HCT116 (cell line): ENCODE data around the gene HOXC6. TPM values are rescaled to one million over a fixed set of nuclear protein-coding genes. Genes with fewer than 3 reads are reported as not detected.

Source experiments
- ATAC-seq: fragments of 200-7000 bp; cut with Tn5 transposase; 2 replicates; pipeline ENCODE4 v1.9.1; 2020; ENCODE audit warnings: mild to moderate bottlenecking, moderate library complexity
- BruUV-seq: library from RNA; stranded (reverse); fragments of 400-500 nt; replicated peaks from 2 replicates; lab custom pipeline; 2021; lab: Mats Ljungman, UMichigan
- CTCF ChIA-PET: fragments of 300-600 bp; sonication (Branson Sonifier 250); formaldehyde crosslinking; loops from one replicate; lab custom pipeline; 2021; ENCODE audit warnings: antibody characterized with exemption; lab: Charles Lee
- POLR2A ChIA-PET: fragments of 300-600, 350-600 bp; sonication (Branson Sonifier 250); formaldehyde crosslinking; loops from one replicate; lab custom pipeline; 2021; ENCODE audit warnings: antibody characterized with exemption; lab: Charles Lee
- RAD21 ChIA-PET, 2 experiments: fragments of 300-600 bp; sonication (Branson Sonifier 250); formaldehyde crosslinking; loops; one replicate each; lab custom pipeline; 2023; ENCODE audit warnings: low total read pairs in 2 of 2; ENCODE audit not compliant: uncharacterized antibody in 2 of 2, unreplicated experiment in 2 of 2, low non-redundant PET in 1 of 2; lab: Charles Lee
- DNase-seq: peaks from one replicate; pipeline ENCODE4 v3.0.0-alpha.2; 2010; ENCODE audit warnings: low read depth, low spot score
- H2AFZ ChIP-seq: fragments of 200-600 bp; shearing (Covaris generic), sonication (generic); 2 replicates; pipeline ENCODE4 v1.6.1; 2017; ENCODE audit warnings: low read depth, mixed run types, mixed read lengths, antibody characterized with exemption, low read length; ENCODE audit not compliant: poor library complexity, severe bottlenecking
- H3K27ac ChIP-seq: 2 replicates; pipeline ENCODE4 v1.5.1; 2012; ENCODE audit warnings: low read depth, low read length
- H3K27me3 ChIP-seq: fragments of 200-600 bp; sonication (generic); 2 replicates; pipeline ENCODE4 v1.6.1; 2016; ENCODE audit warnings: mixed run types, low read length, mixed read lengths; ENCODE audit not compliant: insufficient read depth
- H3K36me3 ChIP-seq, 2 experiments: fragments of 200-500 bp in 1 of 2; fragments of 200-600 bp in 1 of 2; sonication (Bioruptor generic) in 1 of 2; sonication (generic) in 1 of 2; 2 replicates each; pipeline versions ENCODE4 v1.5.1 to v1.6.1; 2014 to 2016; ENCODE audit warnings: low read length in 2 of 2, inconsistent platforms in 1 of 2, mixed read lengths in 1 of 2, mixed run types in 1 of 2; ENCODE audit not compliant: insufficient read depth in 2 of 2, control insufficient read depth in 1 of 2
- H3K4me1 ChIP-seq, 2 experiments: fragments of 200-600 bp in 1 of 2; sonication (generic) in 1 of 2; 2 replicates each; pipeline versions ENCODE4 v1.5.1 to v1.6.1; 2012 to 2017; ENCODE audit warnings: low read length in 2 of 2, inconsistent platforms in 1 of 2, mild to moderate bottlenecking in 1 of 2, mixed read lengths in 1 of 2, mixed run types in 1 of 2, moderate library complexity in 1 of 2; ENCODE audit not compliant: insufficient read depth in 2 of 2, control insufficient read depth in 1 of 2
- H3K4me2 ChIP-seq: fragments of 200-600 bp; sonication (generic); 2 replicates; pipeline ENCODE4 v1.6.1; 2017; ENCODE audit warnings: mixed run types, low read length, mixed read lengths
- H3K4me3 ChIP-seq, 2 experiments: fragments of 200-600 bp in 1 of 2; sonication (generic) in 1 of 2; replicated peaks in 1 of 2; 2 replicates each; pipeline ENCODE4 v1.5.1; 2011 to 2016; ENCODE audit warnings: low read length in 2 of 2, control low read depth in 1 of 2, low read depth in 1 of 2, mild to moderate bottlenecking in 1 of 2, mixed read lengths in 1 of 2, mixed run types in 1 of 2
- H3K79me2 ChIP-seq: fragments of 200-600 bp; sonication (generic); 2 replicates; pipeline ENCODE4 v1.6.1; 2017; ENCODE audit warnings: mild to moderate bottlenecking, mixed run types, low read length, moderate library complexity, mixed read lengths; ENCODE audit not compliant: insufficient read depth
- H3K9ac ChIP-seq: fragments of 200-600 bp; sonication (generic); 2 replicates; pipeline ENCODE4 v1.6.1; 2016; ENCODE audit warnings: low read length, mixed read lengths
- H3K9me2 ChIP-seq: fragments of 200-600 bp; sonication (generic), shearing (Covaris generic); 2 replicates; pipeline ENCODE4 v1.6.1; 2017; ENCODE audit warnings: mixed run types, mild to moderate bottlenecking, moderate library complexity; ENCODE audit not compliant: insufficient read depth
- H3K9me3 ChIP-seq, 2 experiments: fragments of 200-500 bp in 1 of 2; fragments of 200-600 bp in 1 of 2; sonication (Bioruptor generic) in 1 of 2; sonication (generic) in 1 of 2; 2 replicates each; pipeline ENCODE4 v1.6.1; 2014 to 2017; ENCODE audit warnings: low read length in 2 of 2, mixed read lengths in 2 of 2, inconsistent platforms in 1 of 2, low read depth in 1 of 2, mild to moderate bottlenecking in 1 of 2, mixed run types in 1 of 2, moderate library complexity in 1 of 2; ENCODE audit not compliant: control insufficient read depth in 1 of 2, insufficient read depth in 1 of 2
- H4K20me1 ChIP-seq: fragments of 200-600 bp; sonication (generic), shearing (Covaris generic); 2 replicates; pipeline ENCODE4 v1.6.1; 2017; ENCODE audit warnings: mixed run types, mild to moderate bottlenecking, moderate library complexity; ENCODE audit not compliant: insufficient read depth
- CBX3 ChIP-seq: IDR thresholded peaks from 2 replicates; pipeline ENCODE4 v1.6.1; 2012; ENCODE audit warnings: low read depth
- CEBPB ChIP-seq: IDR thresholded peaks from 2 replicates; pipeline ENCODE4 v1.6.1; 2012; ENCODE audit warnings: low read depth
- EGR1 ChIP-seq: IDR thresholded peaks from 2 replicates; pipeline ENCODE4 v1.6.1; 2012; ENCODE audit warnings: low read depth
- ELF1 ChIP-seq: IDR thresholded peaks from 2 replicates; pipeline ENCODE4 v1.6.1; 2012; ENCODE audit warnings: low read depth, borderline replicate concordance
- EZH2 ChIP-seq: fragments of 200-600 bp; sonication (generic); IDR thresholded peaks from 2 replicates; pipeline ENCODE4 v1.6.1; 2017; ENCODE audit warnings: antibody characterized with exemption, mixed run types
- FOSL1 ChIP-seq: IDR thresholded peaks from 2 replicates; pipeline ENCODE4 v1.6.1; 2012; ENCODE audit warnings: low read depth
- JUND ChIP-seq: IDR thresholded peaks from 2 replicates; pipeline ENCODE4 v1.6.1; 2012
- POLR2AphosphoS5 ChIP-seq: IDR thresholded peaks from 2 replicates; pipeline ENCODE4 v1.6.1; 2011; ENCODE audit warnings: mild to moderate bottlenecking, low read depth, low read length, moderate library complexity
- RAD21 ChIP-seq: IDR thresholded peaks from 2 replicates; pipeline ENCODE4 v1.6.1; 2012; ENCODE audit warnings: low read depth, mild to moderate bottlenecking
- SIN3A ChIP-seq: IDR thresholded peaks from 2 replicates; pipeline ENCODE4 v1.6.1; 2012; ENCODE audit warnings: low read depth
- SP1 ChIP-seq: IDR thresholded peaks from 2 replicates; pipeline ENCODE4 v1.6.1; 2012; ENCODE audit warnings: low read depth
- SRF ChIP-seq: IDR thresholded peaks from 2 replicates; pipeline ENCODE4 v1.6.1; 2012; ENCODE audit warnings: low read depth
- YY1 ChIP-seq: IDR thresholded peaks from 2 replicates; pipeline ENCODE4 v1.6.1; 2011; ENCODE audit warnings: low read length, low read depth, moderate library complexity, mild to moderate bottlenecking; ENCODE audit not compliant: insufficient replicate concordance; ENCODE audit errors: extremely low read depth
- ZFX ChIP-seq: fragments of 450-650 bp; IDR thresholded peaks from 2 replicates; pipeline ENCODE4 v1.6.1; 2017
- ZNF274 ChIP-seq: fragments of 200-500 bp; sonication (Bioruptor generic); IDR thresholded peaks from 2 replicates; pipeline ENCODE4 v1.6.1; 2014; ENCODE audit warnings: mild to moderate bottlenecking, low read depth, low read length, inconsistent platforms
- intact Hi-C: fragments of 100-400 bp; cut with micrococcal nuclease; formaldehyde crosslinking; loops from 2 replicates; pipeline ENCODE4 v1.10.0; 2022
- total RNA-seq: library from RNA; stranded (reverse); gene quantifications from one replicate; pipeline ENCODE4 v1.2.1, GENCODE V29; 2021; ENCODE audit not compliant: unreplicated experiment
- TF ChIP-seq, protein P1 (sequence below): IDR thresholded peaks from 2 replicates; pipeline ENCODE4 v1.6.1; 2012; ENCODE audit warnings: low read depth
- TF ChIP-seq, protein P2 (sequence below): IDR thresholded peaks from 2 replicates; pipeline ENCODE4 v1.6.1; 2011; ENCODE audit warnings: mild to moderate bottlenecking, low read length, moderate library complexity; ENCODE audit not compliant: insufficient replicate concordance; ENCODE audit errors: extremely low read depth
- TF ChIP-seq, protein P3 (sequence below): IDR thresholded peaks from 2 replicates; pipeline ENCODE4 v1.6.1; 2012
- TF ChIP-seq, protein P4 (sequence below): IDR thresholded peaks from 2 replicates; pipeline ENCODE4 v1.6.1; 2012

HOXC6 gene
- total RNA-seq, 1 experiment from 2014 or later = 3.1 TPM

DNA sequence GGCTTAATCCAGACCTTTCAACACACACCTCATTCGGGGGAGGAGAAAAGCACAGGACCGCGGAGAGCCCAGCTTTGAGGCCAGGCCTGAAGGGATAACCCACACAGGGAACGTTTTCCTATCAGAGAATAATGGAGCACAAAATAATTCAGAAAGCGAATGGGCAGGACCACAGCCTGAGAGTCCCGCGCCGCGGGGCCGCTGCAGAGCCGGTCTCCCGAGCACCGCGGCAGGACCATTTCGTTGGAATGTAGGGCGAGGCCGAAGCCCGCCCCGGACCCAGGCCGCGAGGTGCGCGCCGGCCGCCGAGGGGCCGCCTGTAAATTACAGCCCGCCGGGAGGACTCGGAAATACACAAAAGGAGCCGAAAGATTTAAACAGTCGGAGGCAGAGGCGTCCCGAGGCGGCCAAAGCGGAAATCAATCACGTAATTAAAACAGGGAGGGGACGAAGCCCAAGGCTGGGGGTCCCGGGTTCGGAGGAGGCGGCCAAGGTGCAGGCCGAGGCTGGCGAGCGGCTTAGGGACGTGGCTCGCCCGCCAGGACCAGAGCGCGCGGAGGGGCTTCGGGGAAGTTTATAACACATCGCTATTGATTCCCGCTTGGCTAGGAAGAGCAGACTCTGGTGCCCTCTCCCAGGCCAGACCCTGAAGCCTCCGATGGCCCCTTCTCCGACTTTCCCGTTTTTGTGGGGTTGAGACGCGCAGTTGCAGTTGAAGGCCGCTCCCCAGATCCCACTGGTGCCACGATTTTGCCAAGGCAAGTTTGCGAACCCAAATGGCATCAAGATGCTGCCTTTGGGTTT is 19.1 kb downstream of the HOXC6 start:
- Histone ChIP-seq H3K27ac (no peak overlapping the region), H3K4me3 (no peak overlapping the region), H3K9me2 (no peaks in the 10 kb centered on the region), H3K9ac (no peak overlapping the region), H3K4me2 (no peak overlapping the region), H3K79me2 (no peaks in the 10 kb centered on the region), H3K4me1 (no peaks in the 10 kb centered on the region), H2AFZ (no peak overlapping the region), H3K27me3 (no peaks in the 10 kb centered on the region), H3K36me3 (no peaks in the 10 kb centered on the region), H4K20me1 (no peaks in the 10 kb centered on the region), H3K9me3 (no peaks in the 10 kb centered on the region)
- ChIA-PET POLR2A (no interaction called here), RAD21 (no interaction called here), CTCF (no interaction called here)
- no TSS peak for BruUV-seq
- DNase-seq (no peak), ATAC-seq (no peak)
- TF ChIP-seq FOSL1 = no peak
- no peak for TF ChIP-seq RAD21
- TF ChIP-seq, protein P1, sequence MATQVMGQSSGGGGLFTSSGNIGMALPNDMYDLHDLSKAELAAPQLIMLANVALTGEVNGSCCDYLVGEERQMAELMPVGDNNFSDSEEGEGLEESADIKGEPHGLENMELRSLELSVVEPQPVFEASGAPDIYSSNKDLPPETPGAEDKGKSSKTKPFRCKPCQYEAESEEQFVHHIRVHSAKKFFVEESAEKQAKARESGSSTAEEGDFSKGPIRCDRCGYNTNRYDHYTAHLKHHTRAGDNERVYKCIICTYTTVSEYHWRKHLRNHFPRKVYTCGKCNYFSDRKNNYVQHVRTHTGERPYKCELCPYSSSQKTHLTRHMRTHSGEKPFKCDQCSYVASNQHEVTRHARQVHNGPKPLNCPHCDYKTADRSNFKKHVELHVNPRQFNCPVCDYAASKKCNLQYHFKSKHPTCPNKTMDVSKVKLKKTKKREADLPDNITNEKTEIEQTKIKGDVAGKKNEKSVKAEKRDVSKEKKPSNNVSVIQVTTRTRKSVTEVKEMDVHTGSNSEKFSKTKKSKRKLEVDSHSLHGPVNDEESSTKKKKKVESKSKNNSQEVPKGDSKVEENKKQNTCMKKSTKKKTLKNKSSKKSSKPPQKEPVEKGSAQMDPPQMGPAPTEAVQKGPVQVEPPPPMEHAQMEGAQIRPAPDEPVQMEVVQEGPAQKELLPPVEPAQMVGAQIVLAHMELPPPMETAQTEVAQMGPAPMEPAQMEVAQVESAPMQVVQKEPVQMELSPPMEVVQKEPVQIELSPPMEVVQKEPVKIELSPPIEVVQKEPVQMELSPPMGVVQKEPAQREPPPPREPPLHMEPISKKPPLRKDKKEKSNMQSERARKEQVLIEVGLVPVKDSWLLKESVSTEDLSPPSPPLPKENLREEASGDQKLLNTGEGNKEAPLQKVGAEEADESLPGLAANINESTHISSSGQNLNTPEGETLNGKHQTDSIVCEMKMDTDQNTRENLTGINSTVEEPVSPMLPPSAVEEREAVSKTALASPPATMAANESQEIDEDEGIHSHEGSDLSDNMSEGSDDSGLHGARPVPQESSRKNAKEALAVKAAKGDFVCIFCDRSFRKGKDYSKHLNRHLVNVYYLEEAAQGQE = no peak
- TF ChIP-seq ELF1 = no peak
- TF ChIP-seq ZNF274 = no peak
- no peak for TF ChIP-seq EGR1
- TF ChIP-seq ZFX = no peak
- no peak for TF ChIP-seq CEBPB
- TF ChIP-seq, protein P2, sequence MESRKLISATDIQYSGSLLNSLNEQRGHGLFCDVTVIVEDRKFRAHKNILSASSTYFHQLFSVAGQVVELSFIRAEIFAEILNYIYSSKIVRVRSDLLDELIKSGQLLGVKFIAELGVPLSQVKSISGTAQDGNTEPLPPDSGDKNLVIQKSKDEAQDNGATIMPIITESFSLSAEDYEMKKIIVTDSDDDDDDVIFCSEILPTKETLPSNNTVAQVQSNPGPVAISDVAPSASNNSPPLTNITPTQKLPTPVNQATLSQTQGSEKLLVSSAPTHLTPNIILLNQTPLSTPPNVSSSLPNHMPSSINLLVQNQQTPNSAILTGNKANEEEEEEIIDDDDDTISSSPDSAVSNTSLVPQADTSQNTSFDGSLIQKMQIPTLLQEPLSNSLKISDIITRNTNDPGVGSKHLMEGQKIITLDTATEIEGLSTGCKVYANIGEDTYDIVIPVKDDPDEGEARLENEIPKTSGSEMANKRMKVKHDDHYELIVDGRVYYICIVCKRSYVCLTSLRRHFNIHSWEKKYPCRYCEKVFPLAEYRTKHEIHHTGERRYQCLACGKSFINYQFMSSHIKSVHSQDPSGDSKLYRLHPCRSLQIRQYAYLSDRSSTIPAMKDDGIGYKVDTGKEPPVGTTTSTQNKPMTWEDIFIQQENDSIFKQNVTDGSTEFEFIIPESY = no peak
- no peak for TF ChIP-seq JUND
- no peak for TF ChIP-seq YY1
- TF ChIP-seq, protein P3, sequence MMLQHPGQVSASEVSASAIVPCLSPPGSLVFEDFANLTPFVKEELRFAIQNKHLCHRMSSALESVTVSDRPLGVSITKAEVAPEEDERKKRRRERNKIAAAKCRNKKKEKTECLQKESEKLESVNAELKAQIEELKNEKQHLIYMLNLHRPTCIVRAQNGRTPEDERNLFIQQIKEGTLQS = no peak
- TF ChIP-seq POLR2AphosphoS5 = no peak
- no peak for TF ChIP-seq SIN3A
- TF ChIP-seq SP1 = no peak
- no peak for TF ChIP-seq SRF
- TF ChIP-seq, protein P4, sequence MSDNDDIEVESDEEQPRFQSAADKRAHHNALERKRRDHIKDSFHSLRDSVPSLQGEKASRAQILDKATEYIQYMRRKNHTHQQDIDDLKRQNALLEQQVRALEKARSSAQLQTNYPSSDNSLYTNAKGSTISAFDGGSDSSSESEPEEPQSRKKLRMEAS = no peak
- TF ChIP-seq EZH2 = no peak
- TF ChIP-seq CBX3 = no peak
- intact Hi-C loops = no loop called here
